Colonic mucosa (tissue), 4 donors: ENCODE measurements around the gene TINCR. TPM values are rescaled to one million over a fixed set of nuclear protein-coding genes. Genes with fewer than 3 reads are reported as not detected.

Experiments used
- DNase-seq: peaks from one replicate; pipeline ENCODE4 v3.0.0-alpha.2; 2020
- H3K27ac ChIP-seq: fragments of 200-600 bp; one replicate; pipeline ENCODE4 v1.8.0; 2021
- H3K27me3 ChIP-seq: fragments of 200-600 bp; one replicate; pipeline ENCODE4 v1.8.0; 2021
- H3K36me3 ChIP-seq: fragments of 200-600 bp; one replicate; pipeline ENCODE4 v1.8.0; 2021
- H3K4me1 ChIP-seq: fragments of 200-600 bp; one replicate; pipeline ENCODE4 v1.8.0; 2021; ENCODE audit warnings: mild to moderate bottlenecking
- H3K4me3 ChIP-seq: fragments of 200-600 bp; one replicate; pipeline ENCODE4 v1.8.0; 2021
- H3K9ac ChIP-seq, 2 donors: one replicate each; pipeline ENCODE4 v1.7.0; 2013; ENCODE audit warnings: control low read depth in 2 of 2, low read depth in 2 of 2, low read length in 2 of 2
- H3K9me3 ChIP-seq: fragments of 200-600 bp; one replicate; pipeline ENCODE4 v1.8.0; 2021
- CTCF ChIP-seq: fragments of 200-600 bp; IDR thresholded peaks from one replicate; pipeline ENCODE4 v1.8.0; 2022; ENCODE audit warnings: antibody characterized with exemption, mild to moderate bottlenecking
- intact Hi-C: fragments of 100-400 bp; cut with DNase I; formaldehyde crosslinking; loops from one replicate; pipeline ENCODE4 v1.14.1; 2022
- total RNA-seq, 2 donors: library from RNA; stranded (reverse); fragmentation: NEBNext Ultra II Directional in 1 of 2; extraction: Animal tissue kit (Norgen Biotek cat#: 25700) in 1 of 2; gene quantifications; one replicate each; pipeline ENCODE4 v1.2.1, GENCODE V29; 2021
- donor health status: healthy.
- donor health status: DM: no; HTN: no; CAD: no.
- donor health status: DM: no; HTN: no; CAD: no.

The TINCR gene
- total RNA-seq, 2 donors from 2014 or later = 2.2 to 4.4 TPM

- no peak for DNase-seq
- Histone ChIP-seq H3K27ac (no peak overlapping the region), H3K4me1 (no peaks in the 10 kb centered on the region), H3K9ac (no peak overlapping the region), H3K36me3 (no peaks in the 10 kb centered on the region), H3K9me3 (no peaks in the 10 kb centered on the region), H3K27me3 (peaks cover 7% of the 10 kb centered on the region), H3K4me3 (no peak overlapping the region)
- TF ChIP-seq CTCF = no peak
- intact Hi-C loops = loop anchor here (10.0 kb wide), 1 partner anchor 517 kb away; no protein-coding TSS in a partner anchor
These were observed 5.5 kb downstream of the TINCR start for GRCh38 chr19:5562280-5562679.

GRCh38 chr19:5561559-5561958 lies 6.2 kb downstream of the TINCR start:
- TF ChIP-seq CTCF = no peak
- Histone ChIP-seq H3K9me3 (no peaks in the 10 kb centered on the region), H3K27ac (no peak overlapping the region), H3K4me1 (no peaks in the 10 kb centered on the region), H3K4me3 (no peak overlapping the region), H3K9ac (no peak overlapping the region), H3K27me3 (no peaks in the 10 kb centered on the region), H3K36me3 (no peaks in the 10 kb centered on the region)
- intact Hi-C loops = loop anchor here (10.0 kb wide), 1 partner anchor 517 kb away; no protein-coding TSS in a partner anchor
- DNase-seq = no peak

GRCh38 chr19:5560156-5560555 lies 7.6 kb downstream of the TINCR start:
- no peak overlapping the region for H3K27ac ChIP-seq
- DNase-seq = no peak
- no peak overlapping the region for H3K9ac ChIP-seq
- TF ChIP-seq CTCF = no peak
- no peaks in the 10 kb centered on the region for H3K4me1 ChIP-seq
- H3K27me3 ChIP-seq = no peaks in the 10 kb centered on the region
- intact Hi-C loops = loop anchor here (10.0 kb wide), 1 partner anchor 515 kb away; no protein-coding TSS in a partner anchor
- no peaks in the 10 kb centered on the region for H3K36me3 ChIP-seq
- no peak overlapping the region for H3K4me3 ChIP-seq
- no peaks in the 10 kb centered on the region for H3K9me3 ChIP-seq

- no peak overlapping the region for H3K4me3 ChIP-seq
- TF ChIP-seq CTCF = no peak
- H3K36me3 ChIP-seq = no peaks in the 10 kb centered on the region
- no peaks in the 10 kb centered on the region for H3K27me3 ChIP-seq
- no peaks in the 10 kb centered on the region for H3K4me1 ChIP-seq
- no peak for DNase-seq
- no peak overlapping the region for H3K9ac ChIP-seq
- H3K27ac ChIP-seq = no peak overlapping the region
- intact Hi-C loops = loop anchor here (10.0 kb wide), 1 partner anchor 515 kb away; no protein-coding TSS in a partner anchor
- no peaks in the 10 kb centered on the region for H3K9me3 ChIP-seq
These were observed 8.0 kb downstream of the TINCR start for GRCh38 chr19:5559804-5560133.

GRCh38 chr19:5558101-5558621 lies 9.6 kb downstream of the TINCR start:
- Histone ChIP-seq H3K9me3 (no peaks in the 10 kb centered on the region), H3K9ac (no peak overlapping the region), H3K27ac (no peak overlapping the region), H3K36me3 (no peaks in the 10 kb centered on the region), H3K4me1 (no peaks in the 10 kb centered on the region), H3K27me3 (no peaks in the 10 kb centered on the region), H3K4me3 (no peak overlapping the region)
- intact Hi-C loops = no loop called here
- TF ChIP-seq CTCF = no peak
- no peak for DNase-seq
